ENCODE measurements around the gene PADI3. TPM values are rescaled to one million over a fixed set of nuclear protein-coding genes. Genes with fewer than 3 reads are reported as not detected.

Gene PADI3
- total RNA-seq, 2 donors from 2014 or later: 0.18 to 1.2 TPM

DNA sequence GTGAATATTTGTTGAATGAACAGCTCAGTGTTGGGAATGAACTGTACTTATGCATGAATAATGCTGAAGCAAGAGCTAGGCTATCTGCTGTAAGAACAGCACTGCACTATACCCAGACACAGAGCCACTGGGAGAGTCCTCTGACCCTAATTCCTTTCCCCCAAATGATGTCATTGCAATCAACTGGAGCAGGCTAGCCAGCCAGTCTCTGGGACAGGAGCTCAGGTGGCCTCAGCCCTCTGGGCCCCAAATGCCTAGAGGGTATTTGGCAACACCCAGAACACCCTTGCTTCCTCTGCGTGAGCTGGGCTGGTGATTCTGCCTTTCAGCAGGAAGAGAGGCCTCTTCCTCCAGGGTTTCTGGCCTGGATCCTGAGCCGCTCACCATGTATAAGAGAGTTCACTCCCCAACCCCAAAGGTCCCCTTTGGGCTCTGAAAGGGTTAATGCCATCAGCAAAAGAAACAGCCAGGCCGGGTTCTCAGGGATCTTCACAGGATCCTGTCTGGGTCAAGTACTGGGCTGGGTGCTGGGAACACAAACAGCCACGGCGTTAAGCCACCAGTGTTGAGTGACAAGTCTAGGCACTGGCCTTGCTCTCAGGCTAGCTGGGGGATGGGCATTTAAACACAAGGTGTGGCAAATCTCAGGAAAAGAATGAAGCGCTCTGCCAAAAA lies 55.4 kb downstream of the PADI3 start:
- no peaks in the 10 kb centered on the region for H3K36me3 ChIP-seq
- H3K9me3 ChIP-seq: no peaks in the 10 kb centered on the region
- no peak for DNase-seq (ENCODE audit: low spot score)
- WGBS: 25% methylated on average over 6 of the region's 6 CpGs
- H3K27me3 ChIP-seq (replicated peaks; ENCODE audit: insufficient read depth): no peaks in the 10 kb centered on the region
- H3K4me3 ChIP-seq: no peak overlapping the region
- intact Hi-C loops (cut with DNase I): no loop called here
- TF ChIP-seq POLR2A (IDR thresholded peaks at IDR 0.05): no peak
- TF ChIP-seq POLR2AphosphoS5 (IDR thresholded peaks at IDR 0.05): no peak
- TF ChIP-seq, protein P1, sequence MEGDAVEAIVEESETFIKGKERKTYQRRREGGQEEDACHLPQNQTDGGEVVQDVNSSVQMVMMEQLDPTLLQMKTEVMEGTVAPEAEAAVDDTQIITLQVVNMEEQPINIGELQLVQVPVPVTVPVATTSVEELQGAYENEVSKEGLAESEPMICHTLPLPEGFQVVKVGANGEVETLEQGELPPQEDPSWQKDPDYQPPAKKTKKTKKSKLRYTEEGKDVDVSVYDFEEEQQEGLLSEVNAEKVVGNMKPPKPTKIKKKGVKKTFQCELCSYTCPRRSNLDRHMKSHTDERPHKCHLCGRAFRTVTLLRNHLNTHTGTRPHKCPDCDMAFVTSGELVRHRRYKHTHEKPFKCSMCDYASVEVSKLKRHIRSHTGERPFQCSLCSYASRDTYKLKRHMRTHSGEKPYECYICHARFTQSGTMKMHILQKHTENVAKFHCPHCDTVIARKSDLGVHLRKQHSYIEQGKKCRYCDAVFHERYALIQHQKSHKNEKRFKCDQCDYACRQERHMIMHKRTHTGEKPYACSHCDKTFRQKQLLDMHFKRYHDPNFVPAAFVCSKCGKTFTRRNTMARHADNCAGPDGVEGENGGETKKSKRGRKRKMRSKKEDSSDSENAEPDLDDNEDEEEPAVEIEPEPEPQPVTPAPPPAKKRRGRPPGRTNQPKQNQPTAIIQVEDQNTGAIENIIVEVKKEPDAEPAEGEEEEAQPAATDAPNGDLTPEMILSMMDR (IDR thresholded peaks at IDR 0.05): no peak
- no peaks in the 10 kb centered on the region for H3K4me1 ChIP-seq (replicated peaks)
- no peak overlapping the region for H3K27ac ChIP-seq

DNA sequence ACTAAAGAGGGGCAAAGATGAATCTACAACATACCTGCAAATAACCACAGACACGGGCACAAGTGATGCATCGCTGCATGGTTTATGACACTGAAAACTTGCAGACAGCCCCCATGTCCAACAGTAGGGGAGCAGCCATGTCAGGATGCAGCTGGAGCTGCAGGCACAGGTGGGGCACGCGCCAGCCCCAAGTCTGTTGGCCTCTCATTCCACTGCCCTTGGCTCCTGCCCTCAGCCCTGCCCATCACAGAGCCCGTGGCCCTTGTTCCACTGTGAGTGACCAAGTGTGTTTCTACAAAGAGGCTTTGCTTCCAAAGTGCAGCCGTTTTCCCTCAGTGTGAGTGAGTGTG lies 55.9 kb downstream of the PADI3 start:
- Histone ChIP-seq H3K4me1 (replicated peaks) (no peaks in the 10 kb centered on the region), H3K4me3 (no peak overlapping the region), H3K36me3 (no peaks in the 10 kb centered on the region), H3K27ac (no peak overlapping the region), H3K27me3 (replicated peaks; ENCODE audit: insufficient read depth) (no peaks in the 10 kb centered on the region), H3K9me3 (no peaks in the 10 kb centered on the region)
- DNase-seq (ENCODE audit: low spot score): no peak
- intact Hi-C loops (cut with DNase I): no loop called here
- WGBS: 68% methylated on average over 6 of the region's 6 CpGs
- no peak for TF ChIP-seq POLR2AphosphoS5 (IDR thresholded peaks at IDR 0.05)
- TF ChIP-seq, protein P1 (IDR thresholded peaks at IDR 0.05): no peak
- TF ChIP-seq POLR2A (IDR thresholded peaks at IDR 0.05): no peak

DNA sequence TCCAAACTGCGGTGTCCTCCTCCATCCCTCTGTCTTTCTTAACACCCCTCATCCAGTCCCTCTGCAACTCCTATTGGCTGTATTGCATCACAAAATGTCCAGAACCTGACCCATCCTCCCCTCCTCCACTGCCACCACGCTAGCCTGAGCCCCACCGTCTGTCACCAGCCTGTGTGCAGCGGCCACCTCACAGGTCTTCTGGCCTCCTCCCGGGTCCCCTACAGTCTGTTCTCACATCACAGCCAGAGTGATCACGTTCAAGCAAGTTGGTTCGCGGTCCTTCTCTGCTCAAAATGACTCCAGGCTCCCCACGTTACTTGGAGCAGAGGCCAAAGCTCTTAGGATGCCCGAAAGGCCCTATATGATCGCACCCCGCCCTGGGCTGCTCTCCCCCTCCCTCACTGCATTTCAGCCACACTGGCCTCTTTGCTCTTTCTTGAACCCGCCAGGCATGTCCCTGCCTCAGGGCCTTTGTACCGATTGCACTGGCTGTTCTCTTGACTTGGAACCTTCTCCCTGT lies 56.7 kb downstream of the PADI3 start:
- DNase-seq (ENCODE audit: low spot score): no peak
- no peaks in the 10 kb centered on the region for H3K27me3 ChIP-seq (replicated peaks; ENCODE audit: insufficient read depth)

DNA sequence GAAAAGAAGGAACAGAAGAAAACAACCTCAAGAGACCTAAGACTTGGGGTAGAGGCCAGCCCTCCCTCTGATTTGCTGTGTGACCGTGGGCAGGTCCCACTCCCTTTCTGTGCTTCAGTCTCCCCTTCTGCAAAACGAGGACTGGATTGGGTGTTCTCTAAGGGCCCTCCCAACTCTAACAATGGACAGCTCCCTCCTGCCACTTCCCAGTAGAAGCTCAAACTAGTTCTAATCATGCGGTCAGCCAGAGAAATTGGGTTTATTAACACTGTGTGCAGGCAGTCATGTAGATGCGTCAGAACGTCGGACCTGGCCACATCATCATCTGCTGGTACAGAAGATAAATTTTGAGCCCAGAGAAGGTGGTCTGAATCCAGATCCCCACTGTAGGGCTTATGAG lies 57.5 kb downstream of the PADI3 start:
- Histone ChIP-seq H3K36me3 (no peaks in the 10 kb centered on the region), H3K4me3 (no peak overlapping the region), H3K9me3 (no peaks in the 10 kb centered on the region), H3K27me3 (replicated peaks; ENCODE audit: insufficient read depth) (no peaks in the 10 kb centered on the region), H3K27ac (no peak overlapping the region), H3K4me1 (replicated peaks) (no peaks in the 10 kb centered on the region)
- no peak for DNase-seq (ENCODE audit: low spot score)
- intact Hi-C loops (cut with DNase I): no loop called here
- 72% methylated on average over 6 of the region's 6 CpGs for WGBS
- no peak for TF ChIP-seq POLR2A (IDR thresholded peaks at IDR 0.05)
- TF ChIP-seq, protein P1 (IDR thresholded peaks at IDR 0.05): no peak
- TF ChIP-seq POLR2AphosphoS5 (IDR thresholded peaks at IDR 0.05): no peak

More for the DNA sequence above, 56.7 kb downstream of the PADI3 start:
- intact Hi-C loops (cut with DNase I): no loop called here
- Histone ChIP-seq H3K4me3 (no peak overlapping the region), H3K27ac (no peak overlapping the region), H3K4me1 (replicated peaks) (no peaks in the 10 kb centered on the region), H3K36me3 (no peaks in the 10 kb centered on the region), H3K9me3 (no peaks in the 10 kb centered on the region)
- 82% methylated on average over 13 of the region's 14 CpGs for WGBS
- no peak for TF ChIP-seq POLR2AphosphoS5 (IDR thresholded peaks at IDR 0.05)
- TF ChIP-seq, protein P1 (IDR thresholded peaks at IDR 0.05): no peak
- no peak for TF ChIP-seq POLR2A (IDR thresholded peaks at IDR 0.05)

DNA sequence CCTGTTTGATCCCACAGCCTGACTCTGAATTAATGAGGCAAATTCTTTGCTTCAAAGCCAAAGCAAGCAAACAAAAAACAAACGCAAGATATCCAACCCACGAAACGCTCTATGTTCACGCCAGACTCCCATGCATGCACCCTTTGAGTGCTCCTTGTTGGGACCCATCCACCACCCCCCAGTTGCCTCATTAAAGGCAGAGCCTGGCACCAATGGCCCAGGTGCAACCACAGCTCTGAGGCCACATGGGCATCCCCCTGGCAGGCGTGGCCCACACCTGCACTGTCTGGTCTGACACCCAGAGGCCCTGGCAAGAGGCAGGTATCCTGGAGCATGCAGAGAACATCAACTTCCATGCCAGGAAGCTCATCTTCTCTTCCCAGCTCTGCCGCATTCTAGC lies 58.0 kb downstream of the PADI3 start:
- TF ChIP-seq, protein P1 (IDR thresholded peaks at IDR 0.05): no peak
- TF ChIP-seq POLR2AphosphoS5 (IDR thresholded peaks at IDR 0.05) (no peak), POLR2A (IDR thresholded peaks at IDR 0.05) (no peak)
- H3K27me3 ChIP-seq (replicated peaks; ENCODE audit: insufficient read depth): no peaks in the 10 kb centered on the region

More for the DNA sequence above, 58.0 kb downstream of the PADI3 start:
- H3K27ac ChIP-seq: no peak overlapping the region
- no peak overlapping the region for H3K4me3 ChIP-seq
- WGBS: 19% methylated on average over 6 of the region's 6 CpGs
- no peaks in the 10 kb centered on the region for H3K4me1 ChIP-seq (replicated peaks)
- H3K9me3 ChIP-seq: no peaks in the 10 kb centered on the region
- intact Hi-C loops (cut with DNase I): no loop called here
- DNase-seq (ENCODE audit: low spot score): no peak
- H3K36me3 ChIP-seq: no peaks in the 10 kb centered on the region
